ENCODE data around the gene RPL11. TPM values are rescaled to one million over a fixed set of nuclear protein-coding genes. Genes with fewer than 3 reads are reported as not detected.
A peak's percentile ranks its signal among the peaks of the same experiment; 100 is the strongest.
"Not testable (repeated sequence)": the region's sequence is repeated elsewhere in the genome, so short reads cannot be mapped to it uniquely, and the experiment has no call there.

RPL11 gene
- total RNA-seq, 4 donors from 2014 or later = 864 to 1,286 (median 1,238) TPM

GRCh38 chr1:23726686-23727085 is 35.1 kb downstream of the RPL11 start:
- no peak overlapping the region for H3K27ac ChIP-seq
- no peak for DNase-seq (ENCODE audit: low spot score in 2 of 2)
- WGBS = 89% methylated on average over 2 of the region's 2 CpGs

DNA sequence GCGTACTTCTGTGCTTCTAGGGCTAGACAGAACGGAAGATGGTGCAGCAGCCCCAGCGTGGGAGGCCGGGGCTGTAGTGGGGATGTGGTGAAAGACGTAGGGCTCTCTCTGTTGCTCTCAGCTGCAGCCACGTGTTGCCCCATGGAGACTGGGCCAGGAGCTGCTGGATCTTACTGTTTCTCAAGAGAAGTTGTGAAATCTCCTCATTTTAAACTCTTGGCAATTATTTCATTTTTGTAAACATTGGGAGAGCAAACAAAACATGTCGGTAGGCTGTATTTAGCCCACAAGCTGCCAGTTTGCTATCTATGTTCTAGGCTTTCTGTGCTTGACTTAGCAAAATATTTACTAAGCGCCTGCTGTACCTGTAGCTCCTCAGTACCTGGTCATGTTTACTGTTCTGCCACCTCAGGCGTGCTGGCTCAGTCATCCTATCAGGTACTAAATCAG is 35.8 kb downstream of the RPL11 start:
- H3K27ac ChIP-seq = no peak overlapping the region
- H3K9me3 ChIP-seq = no peaks in the 10 kb centered on the region
- peak; percentile 80 to 83 for DNase-seq (ENCODE audit: low spot score in 2 of 2)
- TF ChIP-seq, protein P1, sequence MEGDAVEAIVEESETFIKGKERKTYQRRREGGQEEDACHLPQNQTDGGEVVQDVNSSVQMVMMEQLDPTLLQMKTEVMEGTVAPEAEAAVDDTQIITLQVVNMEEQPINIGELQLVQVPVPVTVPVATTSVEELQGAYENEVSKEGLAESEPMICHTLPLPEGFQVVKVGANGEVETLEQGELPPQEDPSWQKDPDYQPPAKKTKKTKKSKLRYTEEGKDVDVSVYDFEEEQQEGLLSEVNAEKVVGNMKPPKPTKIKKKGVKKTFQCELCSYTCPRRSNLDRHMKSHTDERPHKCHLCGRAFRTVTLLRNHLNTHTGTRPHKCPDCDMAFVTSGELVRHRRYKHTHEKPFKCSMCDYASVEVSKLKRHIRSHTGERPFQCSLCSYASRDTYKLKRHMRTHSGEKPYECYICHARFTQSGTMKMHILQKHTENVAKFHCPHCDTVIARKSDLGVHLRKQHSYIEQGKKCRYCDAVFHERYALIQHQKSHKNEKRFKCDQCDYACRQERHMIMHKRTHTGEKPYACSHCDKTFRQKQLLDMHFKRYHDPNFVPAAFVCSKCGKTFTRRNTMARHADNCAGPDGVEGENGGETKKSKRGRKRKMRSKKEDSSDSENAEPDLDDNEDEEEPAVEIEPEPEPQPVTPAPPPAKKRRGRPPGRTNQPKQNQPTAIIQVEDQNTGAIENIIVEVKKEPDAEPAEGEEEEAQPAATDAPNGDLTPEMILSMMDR (IDR thresholded peaks at IDR 0.05) = no peak
- TF ChIP-seq EP300 (IDR thresholded peaks at IDR 0.05) = no peak
- TF ChIP-seq POLR2A (IDR thresholded peaks at IDR 0.05) = no peak
- no peak for TF ChIP-seq POLR2AphosphoS5 (IDR thresholded peaks at IDR 0.05)
- H3K4me3 ChIP-seq = no peak overlapping the region
- H3K4me1 ChIP-seq = peaks cover 16% of the 10 kb centered on the region
- WGBS = 54% methylated on average over 9 of the region's 9 CpGs
- no peaks in the 10 kb centered on the region for H3K27me3 ChIP-seq
- H3K36me3 ChIP-seq = no peaks in the 10 kb centered on the region

More at GRCh38 chr1:23726686-23727085, 35.1 kb downstream of the RPL11 start:
- TF ChIP-seq EP300 (IDR thresholded peaks at IDR 0.05) (no peak), POLR2AphosphoS5 (IDR thresholded peaks at IDR 0.05) (no peak), POLR2A (IDR thresholded peaks at IDR 0.05) (no peak)
- TF ChIP-seq, protein P1 (IDR thresholded peaks at IDR 0.05) = no peak
- Histone ChIP-seq H3K27me3 (no peaks in the 10 kb centered on the region), H3K36me3 (no peaks in the 10 kb centered on the region), H3K4me1 (peaks cover 16% of the 10 kb centered on the region), H3K9me3 (no peaks in the 10 kb centered on the region), H3K4me3 (no peak overlapping the region)

DNA sequence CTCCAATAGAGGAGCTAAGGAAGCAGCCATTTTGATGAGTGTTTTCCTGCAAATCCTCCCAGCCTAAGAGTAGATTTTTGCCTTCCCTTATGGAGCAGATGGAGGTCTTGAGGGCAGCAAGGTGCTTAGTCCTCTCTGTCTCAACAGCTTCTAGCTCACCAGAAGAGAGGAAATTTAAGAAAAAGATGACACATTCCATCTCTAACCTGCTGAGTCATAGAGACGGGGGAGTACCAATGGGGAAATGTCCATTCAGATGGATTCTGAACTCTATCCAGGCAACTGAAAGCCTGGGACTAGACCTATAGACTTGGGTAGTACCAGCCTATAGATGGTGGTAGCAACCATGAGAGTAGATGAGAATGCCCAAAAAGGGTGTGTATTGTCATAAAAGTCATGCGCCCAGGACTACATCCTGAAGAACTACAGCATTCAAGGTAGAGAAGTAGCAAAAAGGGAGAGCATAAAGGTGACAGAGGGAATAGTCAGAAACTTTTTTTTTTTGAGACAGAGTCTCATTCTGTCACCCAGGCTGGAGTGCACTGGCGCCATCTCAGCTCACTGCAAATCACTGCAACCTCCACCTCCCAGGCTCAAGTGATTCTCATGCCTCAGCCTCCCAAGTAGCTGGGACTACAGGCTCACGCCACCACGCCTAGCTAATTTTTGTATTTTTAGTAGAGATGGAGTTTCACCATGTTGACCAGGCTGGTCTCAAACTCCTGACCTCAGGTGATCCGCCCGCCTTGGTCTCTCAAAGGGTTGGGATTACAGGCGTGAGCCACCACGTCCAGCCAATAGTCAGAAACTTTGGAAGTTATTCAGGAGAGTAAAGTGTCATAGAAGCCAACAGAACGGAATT is 41.0 kb downstream of the RPL11 start:
- H3K9me3 ChIP-seq = no peaks in the 10 kb centered on the region
- DNase-seq (ENCODE audit: low spot score in 2 of 2) = no peak
- 95% methylated on average over 10 of the region's 10 CpGs for WGBS
- no peak overlapping the region for H3K27ac ChIP-seq
- H3K4me1 ChIP-seq = peaks cover 8% of the 10 kb centered on the region
- H3K27me3 ChIP-seq = no peaks in the 10 kb centered on the region
- no peaks in the 10 kb centered on the region for H3K36me3 ChIP-seq
- TF ChIP-seq, protein P1 (IDR thresholded peaks at IDR 0.05) = no peak
- no peak for TF ChIP-seq POLR2A (IDR thresholded peaks at IDR 0.05)
- no peak overlapping the region for H3K4me3 ChIP-seq

DNA sequence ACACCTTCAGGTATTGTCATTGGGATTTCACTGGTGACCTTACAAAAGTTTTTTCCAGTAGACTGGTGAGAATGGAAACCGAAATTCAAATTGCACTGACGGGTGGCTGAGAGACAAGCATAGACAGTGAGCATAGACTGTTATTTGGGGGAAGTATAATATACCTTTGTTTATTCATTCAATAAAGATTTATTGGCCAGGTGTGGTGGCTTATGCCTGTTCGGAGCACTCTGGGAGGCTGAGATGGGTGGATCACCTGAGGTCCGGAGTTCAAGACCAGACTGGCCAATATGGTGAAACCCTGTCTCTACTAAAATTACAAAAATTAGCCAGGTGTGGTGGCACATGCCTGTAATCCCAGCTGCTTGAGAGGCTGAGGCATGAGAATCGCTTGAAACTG is 41.7 kb downstream of the RPL11 start:
- not testable (repeated sequence) for H3K36me3 ChIP-seq; H3K27ac ChIP-seq; DNase-seq (ENCODE audit: low spot score in 2 of 2); H3K4me3 ChIP-seq; H3K4me1 ChIP-seq; H3K9me3 ChIP-seq; H3K27me3 ChIP-seq
- 96% methylated on average over 5 of the region's 5 CpGs for WGBS

GRCh38 chr1:23736437-23737134 is 45.0 kb downstream of the RPL11 start:
- no peak for DNase-seq (ENCODE audit: low spot score in 2 of 2)
- H3K27ac ChIP-seq = no peak overlapping the region
- no peaks in the 10 kb centered on the region for H3K4me1 ChIP-seq
- H3K9me3 ChIP-seq = no peaks in the 10 kb centered on the region
- no peak for TF ChIP-seq POLR2AphosphoS5 (IDR thresholded peaks at IDR 0.05)
- TF ChIP-seq, protein P1 (IDR thresholded peaks at IDR 0.05) = no peak
- no peaks in the 10 kb centered on the region for H3K27me3 ChIP-seq
- no peak overlapping the region for H3K4me3 ChIP-seq
- WGBS = 94% methylated on average over 7 of the region's 7 CpGs
- no peaks in the 10 kb centered on the region for H3K36me3 ChIP-seq

Data from suprapubic skin (tissue), 4 donors.